K562 (cell line): ENCODE results near the gene SMIM7. TPM values are rescaled to one million over a fixed set of nuclear protein-coding genes. Genes with fewer than 3 reads are reported as not detected.

Source experiments
- FOXM1 ChIP-seq, 2 experiments: fragments of 450-650 bp in 1 of 2; sonication (generic) in 1 of 2; formaldehyde crosslinking in 1 of 2; IDR thresholded peaks; 2 replicates each; pipeline versions ENCODE4 v1.6.1 to v1.9.0; 2017 to 2022; ENCODE audit warnings: low read depth in 2 of 2, mild to moderate bottlenecking in 2 of 2, missing genetic modification reagents in 1 of 2, moderate library complexity in 1 of 2
- FUS ChIP-seq: fragments of 200-400 bp; formaldehyde crosslinking; optimal IDR thresholded peaks from 2 replicates; pipeline ENCODE3; 2017; ENCODE audit warnings: low read depth, low read length
- HMG20B ChIP-seq: fragments of 250-450 bp; sonication (Bioruptor Pico); IDR thresholded peaks from 2 replicates; pipeline ENCODE4 v1.5.0; 2021; ENCODE audit warnings: mild to moderate bottlenecking
- NUFIP1 ChIP-seq: fragments of 450-650 bp; IDR thresholded peaks from 2 replicates; pipeline ENCODE4 v1.6.1; 2018; ENCODE audit not compliant: partially characterized antibody
- PHB ChIP-seq: fragments of 250-450 bp; sonication (Bioruptor Pico); IDR thresholded peaks from 2 replicates; pipeline ENCODE4 v1.5.0; 2021
- PTBP1 ChIP-seq: fragments of 200-400 bp; formaldehyde crosslinking; IDR thresholded peaks from 2 replicates; pipeline ENCODE4 v1.6.1; 2017; ENCODE audit warnings: low read depth, low read length
- RBM22 ChIP-seq: fragments of 200-400 bp; formaldehyde crosslinking; IDR thresholded peaks from 2 replicates; pipeline ENCODE4 v1.6.1; 2018; ENCODE audit warnings: low read length, low read depth; ENCODE audit not compliant: poor library complexity, severe bottlenecking
- SMAD4 ChIP-seq: fragments of 250-450 bp; sonication (Bioruptor Pico); conservative IDR thresholded peaks from 2 replicates; pipeline ENCODE4 v1.8.0; 2021; ENCODE audit warnings: inconsistent platforms, mild to moderate bottlenecking, moderate library complexity
- SOX6 ChIP-seq: fragments of 450-650 bp; IDR thresholded peaks from 2 replicates; pipeline ENCODE4 v1.6.1; 2014; ENCODE audit warnings: mild to moderate bottlenecking
- TEAD1 ChIP-seq, 2 experiments: fragments of 450-650 bp in 1 of 2; sonication (generic) in 1 of 2; formaldehyde crosslinking; IDR thresholded peaks; 2 replicates each; pipeline versions ENCODE4 v1.4.0 to v1.8.0; 2020 to 2022; ENCODE audit warnings: mild to moderate bottlenecking in 2 of 2, missing genetic modification reagents in 1 of 2
- XRCC5 ChIP-seq: fragments of 200-400 bp; formaldehyde crosslinking; IDR thresholded peaks from 2 replicates; pipeline ENCODE4 v1.6.1; 2017; ENCODE audit warnings: low read depth, mild to moderate bottlenecking, low read length
- ZNF212 ChIP-seq: fragments of 450-650 bp; formaldehyde crosslinking; IDR thresholded peaks from 2 replicates; pipeline ENCODE4 v1.4.0; 2020; ENCODE audit warnings: mild to moderate bottlenecking
- ZNF583 ChIP-seq: fragments of 250-450 bp; sonication (Bioruptor Pico); IDR thresholded peaks from 2 replicates; pipeline ENCODE4 v1.4.0; 2020
- ZNF764 ChIP-seq: fragments of 250-450 bp; sonication (Bioruptor Pico); IDR thresholded peaks from 2 replicates; pipeline ENCODE4 v1.4.0; 2020; ENCODE audit warnings: low read depth, mild to moderate bottlenecking, moderate library complexity
- polyA plus RNA-seq, 8 experiments: library from polyadenylated mRNA; depleted of rRNA in 4 of 8; stranded (reverse) in 5 of 8; unstranded in 3 of 8; fragments of >200 nt; fragmentation: Nextera tagmentation in 2 of 8; fragmentation: Illumina TruSeq in 1 of 8; extraction: Ambion mirVana in 2 of 8; extraction: Trizol in 1 of 8; gene quantifications; 2 replicates each; pipeline versions ENCODE4 v1.2.1 to v1.2.3, GENCODE V29; 2011 to 2014; ENCODE audit warnings: inconsistent platforms in 1 of 8, missing spikeins in 1 of 8
- total RNA-seq, 7 experiments: library from RNA; depleted of rRNA in 6 of 7; stranded (reverse); fragments of >200 nt in 6 of 7; fragmentation: Illumina TruSeq in 2 of 7; extraction: Trizol in 2 of 7; gene quantifications; 2 replicates each; pipeline versions ENCODE4 v1.2.1 to v1.2.3, GENCODE V29; 2011 to 2021; ENCODE audit warnings: low replicate concordance in 1 of 7
- TF ChIP-seq, protein P1 (sequence below), 2 experiments: fragments of 450-650 bp; conservative IDR thresholded peaks; 2 replicates each; pipeline ENCODE4 v1.6.1; 2017; ENCODE audit warnings: mild to moderate bottlenecking in 2 of 2, moderate library complexity in 2 of 2
- TF ChIP-seq, protein P2 (sequence below): sonication (generic); IDR thresholded peaks from 2 replicates; pipeline ENCODE4 v1.6.1; 2016
- TF ChIP-seq, protein P3 (sequence below): sonication (generic); formaldehyde crosslinking; IDR thresholded peaks from 2 replicates; pipeline ENCODE4 v1.5.0; 2020; ENCODE audit warnings: missing genetic modification reagents
- TF ChIP-seq, protein P4 (sequence below): fragments of 250-450 bp; sonication (Bioruptor Pico); IDR thresholded peaks from 2 replicates; pipeline ENCODE4 v1.4.0; 2020
- TF ChIP-seq, protein P5 (sequence below): fragments of 450-650 bp; formaldehyde crosslinking; IDR thresholded peaks from 2 replicates; pipeline ENCODE4 v1.4.0; 2020; ENCODE audit warnings: mild to moderate bottlenecking, moderate library complexity
- TF ChIP-seq, protein P6 (sequence below): fragments of 250-450 bp; sonication (Bioruptor Pico); IDR thresholded peaks from 2 replicates; pipeline ENCODE4 v1.5.0; 2020; ENCODE audit warnings: mild to moderate bottlenecking, borderline replicate concordance

SMIM7 gene
- total and polyA plus RNA-seq, 9 of the 15 experiments (the other 6 are each of a cell fraction or from before 2014, with no cell fraction given), result 55.3 to 265 (median 107) TPM

DNA sequence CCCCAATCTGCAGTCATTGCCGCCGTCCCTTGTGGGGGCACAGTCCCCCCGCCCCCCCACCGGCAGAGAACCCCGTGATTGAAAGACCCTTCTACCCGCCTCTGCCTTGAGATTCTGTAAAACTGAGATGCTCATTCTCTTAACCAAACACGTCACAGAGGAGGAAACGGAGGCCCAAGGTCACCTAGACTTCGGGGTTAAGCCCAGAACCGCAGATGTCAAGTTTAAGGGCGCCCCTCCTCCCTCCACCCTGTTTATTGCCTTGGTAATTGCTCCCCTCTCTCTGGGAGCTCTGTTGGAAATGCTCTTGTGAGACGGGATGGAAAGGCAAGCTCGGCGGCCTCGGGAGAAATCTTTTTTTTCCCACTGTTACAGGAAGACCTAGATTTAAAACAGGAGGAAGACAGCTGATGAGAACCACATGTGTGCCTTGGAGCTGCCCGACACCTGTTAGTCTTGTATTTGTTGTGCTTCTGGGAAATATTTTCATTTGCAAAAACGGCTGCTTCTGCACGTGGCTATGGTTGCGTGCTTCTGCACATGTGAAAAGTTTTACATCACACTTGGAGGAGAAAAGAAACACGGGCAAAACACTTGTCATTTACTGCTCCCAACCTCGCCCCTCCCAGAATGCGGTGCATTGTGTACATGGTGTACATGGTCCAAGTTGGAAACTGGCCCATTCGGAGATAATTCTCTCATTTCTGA is 30.8 kb downstream of the SMIM7 start (continued):
- TF ChIP-seq ZNF212 (CRISPR knock-in tag), result no peak
- no peak for TF ChIP-seq SMAD4 (CRISPR knock-in tag)
- no peak for TF ChIP-seq XRCC5
- TF ChIP-seq, protein P1, sequence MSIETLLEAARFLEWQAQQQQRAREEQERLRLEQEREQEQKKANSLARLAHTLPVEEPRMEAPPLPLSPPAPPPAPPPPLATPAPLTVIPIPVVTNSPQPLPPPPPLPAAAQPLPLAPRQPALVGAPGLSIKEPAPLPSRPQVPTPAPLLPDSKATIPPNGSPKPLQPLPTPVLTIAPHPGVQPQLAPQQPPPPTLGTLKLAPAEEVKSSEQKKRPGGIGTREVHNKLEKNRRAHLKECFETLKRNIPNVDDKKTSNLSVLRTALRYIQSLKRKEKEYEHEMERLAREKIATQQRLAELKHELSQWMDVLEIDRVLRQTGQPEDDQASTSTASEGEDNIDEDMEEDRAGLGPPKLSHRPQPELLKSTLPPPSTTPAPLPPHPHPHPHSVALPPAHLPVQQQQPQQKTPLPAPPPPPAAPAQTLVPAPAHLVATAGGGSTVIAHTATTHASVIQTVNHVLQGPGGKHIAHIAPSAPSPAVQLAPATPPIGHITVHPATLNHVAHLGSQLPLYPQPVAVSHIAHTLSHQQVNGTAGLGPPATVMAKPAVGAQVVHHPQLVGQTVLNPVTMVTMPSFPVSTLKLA (conservative IDR thresholded peaks at IDR 0.05), result peak; percentile 77 to 82
- no peak for TF ChIP-seq ZNF764 (CRISPR knock-in tag)
- TF ChIP-seq, protein P2, sequence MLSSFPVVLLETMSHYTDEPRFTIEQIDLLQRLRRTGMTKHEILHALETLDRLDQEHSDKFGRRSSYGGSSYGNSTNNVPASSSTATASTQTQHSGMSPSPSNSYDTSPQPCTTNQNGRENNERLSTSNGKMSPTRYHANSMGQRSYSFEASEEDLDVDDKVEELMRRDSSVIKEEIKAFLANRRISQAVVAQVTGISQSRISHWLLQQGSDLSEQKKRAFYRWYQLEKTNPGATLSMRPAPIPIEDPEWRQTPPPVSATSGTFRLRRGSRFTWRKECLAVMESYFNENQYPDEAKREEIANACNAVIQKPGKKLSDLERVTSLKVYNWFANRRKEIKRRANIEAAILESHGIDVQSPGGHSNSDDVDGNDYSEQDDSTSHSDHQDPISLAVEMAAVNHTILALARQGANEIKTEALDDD, result no peak
- no peak for TF ChIP-seq HMG20B (CRISPR knock-in tag)
- TF ChIP-seq, protein P3, sequence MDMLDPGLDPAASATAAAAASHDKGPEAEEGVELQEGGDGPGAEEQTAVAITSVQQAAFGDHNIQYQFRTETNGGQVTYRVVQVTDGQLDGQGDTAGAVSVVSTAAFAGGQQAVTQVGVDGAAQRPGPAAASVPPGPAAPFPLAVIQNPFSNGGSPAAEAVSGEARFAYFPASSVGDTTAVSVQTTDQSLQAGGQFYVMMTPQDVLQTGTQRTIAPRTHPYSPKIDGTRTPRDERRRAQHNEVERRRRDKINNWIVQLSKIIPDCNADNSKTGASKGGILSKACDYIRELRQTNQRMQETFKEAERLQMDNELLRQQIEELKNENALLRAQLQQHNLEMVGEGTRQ (CRISPR knock-in tag), result no peak
- TF ChIP-seq ZNF583 (CRISPR knock-in tag), result no peak
- no peak for TF ChIP-seq SOX6
- TF ChIP-seq PTBP1, result no peak
- TF ChIP-seq, protein P4, sequence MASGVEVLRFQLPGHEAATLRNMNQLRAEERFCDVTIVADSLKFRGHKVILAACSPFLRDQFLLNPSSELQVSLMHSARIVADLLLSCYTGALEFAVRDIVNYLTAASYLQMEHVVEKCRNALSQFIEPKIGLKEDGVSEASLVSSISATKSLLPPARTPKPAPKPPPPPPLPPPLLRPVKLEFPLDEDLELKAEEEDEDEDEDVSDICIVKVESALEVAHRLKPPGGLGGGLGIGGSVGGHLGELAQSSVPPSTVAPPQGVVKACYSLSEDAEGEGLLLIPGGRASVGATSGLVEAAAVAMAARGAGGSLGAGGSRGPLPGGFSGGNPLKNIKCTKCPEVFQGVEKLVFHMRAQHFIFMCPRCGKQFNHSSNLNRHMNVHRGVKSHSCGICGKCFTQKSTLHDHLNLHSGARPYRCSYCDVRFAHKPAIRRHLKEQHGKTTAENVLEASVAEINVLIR, result no peak
- TF ChIP-seq RBM22, result no peak
- TF ChIP-seq FOXM1 (IDR thresholded peaks at IDR 0.05; ENCODE audit: low read depth), result no peak
- no peak for TF ChIP-seq FOXM1 (CRISPR knock-in tag; IDR thresholded peaks at IDR 0.05; ENCODE audit: low read depth)
- TF ChIP-seq, protein P5, sequence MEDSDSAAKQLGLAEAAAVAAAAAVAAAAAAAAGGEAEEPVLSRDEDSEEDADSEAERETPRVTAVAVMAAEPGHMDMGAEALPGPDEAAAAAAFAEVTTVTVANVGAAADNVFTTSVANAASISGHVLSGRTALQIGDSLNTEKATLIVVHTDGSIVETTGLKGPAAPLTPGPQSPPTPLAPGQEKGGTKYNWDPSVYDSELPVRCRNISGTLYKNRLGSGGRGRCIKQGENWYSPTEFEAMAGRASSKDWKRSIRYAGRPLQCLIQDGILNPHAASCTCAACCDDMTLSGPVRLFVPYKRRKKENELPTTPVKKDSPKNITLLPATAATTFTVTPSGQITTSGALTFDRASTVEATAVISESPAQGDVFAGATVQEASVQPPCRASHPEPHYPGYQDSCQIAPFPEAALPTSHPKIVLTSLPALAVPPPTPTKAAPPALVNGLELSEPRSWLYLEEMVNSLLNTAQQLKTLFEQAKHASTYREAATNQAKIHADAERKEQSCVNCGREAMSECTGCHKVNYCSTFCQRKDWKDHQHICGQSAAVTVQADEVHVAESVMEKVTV (CRISPR knock-in tag), result no peak
- no peak for TF ChIP-seq TEAD1 (CRISPR knock-in tag; IDR thresholded peaks at IDR 0.05)
- no peak for TF ChIP-seq NUFIP1
- TF ChIP-seq PHB, result no peak
- TF ChIP-seq, protein P6, sequence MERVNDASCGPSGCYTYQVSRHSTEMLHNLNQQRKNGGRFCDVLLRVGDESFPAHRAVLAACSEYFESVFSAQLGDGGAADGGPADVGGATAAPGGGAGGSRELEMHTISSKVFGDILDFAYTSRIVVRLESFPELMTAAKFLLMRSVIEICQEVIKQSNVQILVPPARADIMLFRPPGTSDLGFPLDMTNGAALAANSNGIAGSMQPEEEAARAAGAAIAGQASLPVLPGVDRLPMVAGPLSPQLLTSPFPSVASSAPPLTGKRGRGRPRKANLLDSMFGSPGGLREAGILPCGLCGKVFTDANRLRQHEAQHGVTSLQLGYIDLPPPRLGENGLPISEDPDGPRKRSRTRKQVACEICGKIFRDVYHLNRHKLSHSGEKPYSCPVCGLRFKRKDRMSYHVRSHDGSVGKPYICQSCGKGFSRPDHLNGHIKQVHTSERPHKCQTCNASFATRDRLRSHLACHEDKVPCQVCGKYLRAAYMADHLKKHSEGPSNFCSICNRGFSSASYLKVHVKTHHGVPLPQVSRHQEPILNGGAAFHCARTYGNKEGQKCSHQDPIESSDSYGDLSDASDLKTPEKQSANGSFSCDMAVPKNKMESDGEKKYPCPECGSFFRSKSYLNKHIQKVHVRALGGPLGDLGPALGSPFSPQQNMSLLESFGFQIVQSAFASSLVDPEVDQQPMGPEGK (CRISPR knock-in tag), result no peak
- TF ChIP-seq FUS, result no peak
